Measurements from ENCODE around the gene ATP2B2.
A peak's percentile ranks its signal among the peaks of the same experiment; 100 is the strongest.
"Not testable (repeated sequence)": the region's sequence is repeated elsewhere in the genome, so short reads cannot be mapped to it uniquely, and the experiment has no call there.

The ATP2B2 gene

DNA sequence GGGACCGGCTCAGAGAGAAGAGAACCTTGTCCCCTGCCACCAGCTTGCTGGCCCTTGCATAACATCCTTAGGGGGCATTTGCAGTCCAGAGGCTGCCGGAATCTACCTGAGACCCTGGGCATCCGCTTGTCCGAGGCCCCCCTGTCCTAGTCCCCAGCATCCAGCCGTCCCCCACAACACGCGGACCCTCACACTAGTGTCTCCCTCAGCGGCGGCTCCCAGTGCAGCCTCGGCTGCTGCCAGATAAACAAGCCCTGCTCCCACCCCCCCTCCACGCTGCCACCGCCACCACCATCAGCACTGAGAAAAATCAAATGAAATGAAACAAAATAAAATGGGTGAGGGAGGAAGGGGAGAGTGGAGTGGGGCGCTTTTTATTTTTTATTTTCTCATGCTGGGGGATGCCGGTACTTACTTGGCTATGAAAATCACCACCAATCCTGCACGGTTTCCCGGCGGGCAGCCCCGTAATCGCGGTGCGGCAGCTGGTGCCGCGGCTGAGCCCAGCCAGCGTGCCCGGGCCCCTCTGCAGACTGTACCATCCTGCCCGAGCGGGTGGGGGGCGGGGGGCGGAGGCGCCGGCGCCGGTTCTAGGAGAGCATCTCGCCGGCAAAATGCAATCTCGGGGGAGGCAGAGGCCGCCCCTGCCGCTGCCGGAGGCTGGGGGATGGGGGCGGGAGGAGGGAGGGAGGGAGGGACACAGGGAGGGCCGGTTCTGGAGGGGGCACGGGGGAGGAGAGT lies at the start of gene ATP2B2:
Gene ATP2B2 (minus strand): TSS at position 537 of the 741 bp plus-strand sequence. CDS start 56,043 bp downstream, outside the sequence.
- peak; percentile 82 for DNase-seq

DNA sequence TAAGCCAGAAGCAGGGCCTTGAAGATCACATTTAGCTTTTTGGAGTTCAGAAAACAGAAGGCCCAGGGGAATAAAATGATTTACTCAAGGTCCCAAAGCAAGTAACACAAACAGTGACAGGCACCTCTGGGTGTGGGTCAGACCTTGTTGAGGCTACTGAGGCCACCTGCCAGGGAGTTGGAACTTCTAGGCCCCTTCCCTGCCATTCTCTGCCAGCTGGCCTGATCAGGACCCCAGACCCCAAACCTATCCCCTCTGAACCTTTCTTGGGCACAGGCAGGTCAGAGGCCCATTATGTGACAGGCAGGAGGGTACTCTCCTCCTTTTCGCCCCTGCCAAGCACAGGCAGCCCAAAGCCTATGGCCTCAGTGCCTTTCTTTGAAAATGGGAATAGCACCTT lies 49.4 kb upstream of the ATP2B2 start:
- no peak for DNase-seq

DNA sequence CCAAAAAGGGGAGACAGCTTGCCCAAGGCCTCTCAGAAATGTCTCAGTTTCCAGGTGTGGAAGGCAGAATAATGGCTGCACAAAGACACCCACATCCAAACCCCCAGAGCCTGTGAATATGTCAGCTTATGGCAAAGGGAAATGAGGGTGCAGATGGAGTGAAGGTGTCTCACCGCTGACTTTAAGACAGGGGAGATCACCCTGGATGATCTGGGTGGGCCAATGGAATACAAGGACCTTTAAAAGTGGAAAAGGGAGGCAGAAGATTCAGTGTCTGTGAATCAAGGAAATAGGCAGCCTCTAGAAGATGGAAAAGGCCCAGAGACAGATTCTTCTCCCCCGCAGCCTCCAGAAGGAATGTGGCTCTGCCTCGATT lies 48.8 kb upstream of the ATP2B2 start:
- no peak for DNase-seq

DNA sequence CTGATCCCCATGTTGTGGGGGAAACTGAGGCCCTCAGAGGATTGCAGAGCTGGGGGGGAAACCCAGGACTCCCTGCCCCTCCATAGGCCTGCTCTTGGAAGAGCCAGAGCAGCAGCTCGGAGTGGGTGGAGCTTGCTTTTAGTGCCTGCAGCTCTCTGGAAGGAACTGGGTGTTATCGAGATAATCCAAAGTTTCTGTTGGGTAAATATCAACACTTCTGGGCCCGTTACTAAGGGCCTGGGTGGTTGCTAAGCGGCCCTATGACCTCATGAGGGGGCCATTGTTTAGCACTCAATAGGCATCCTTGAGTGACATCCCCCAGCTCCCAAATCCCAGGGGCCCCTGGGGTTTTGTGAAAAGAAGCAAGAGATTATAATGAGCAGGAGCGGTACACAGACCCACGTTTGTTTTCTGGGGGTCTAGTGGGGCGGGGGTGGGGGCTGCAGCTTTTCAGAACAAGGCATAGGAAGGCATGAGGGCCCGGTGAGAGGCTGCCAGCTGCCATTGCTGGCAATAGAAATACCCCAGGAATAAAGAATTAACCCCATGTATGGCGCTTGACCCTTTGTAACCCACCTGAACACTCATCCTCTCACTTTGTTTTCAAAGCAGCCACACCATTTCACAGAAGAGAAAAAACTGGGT lies 48.3 kb upstream of the ATP2B2 start:
- DNase-seq, result peak; percentile 91

DNA sequence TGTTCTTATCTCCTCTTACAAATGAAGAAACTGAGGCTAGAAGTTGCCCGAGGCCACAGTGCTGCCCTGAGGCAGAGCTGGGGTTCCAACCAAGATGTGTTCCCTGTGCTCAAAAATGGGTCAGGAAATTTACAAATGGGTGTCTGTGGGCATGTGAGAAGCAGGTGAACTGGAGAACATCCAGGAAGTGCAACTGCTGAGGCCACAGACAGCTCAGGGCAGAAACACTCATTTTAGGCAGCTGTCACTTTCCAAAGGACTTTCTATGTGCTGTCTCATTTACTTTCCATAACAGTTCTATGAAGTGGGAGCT lies 47.2 kb upstream of the ATP2B2 start:
- DNase-seq, result no peak

DNA sequence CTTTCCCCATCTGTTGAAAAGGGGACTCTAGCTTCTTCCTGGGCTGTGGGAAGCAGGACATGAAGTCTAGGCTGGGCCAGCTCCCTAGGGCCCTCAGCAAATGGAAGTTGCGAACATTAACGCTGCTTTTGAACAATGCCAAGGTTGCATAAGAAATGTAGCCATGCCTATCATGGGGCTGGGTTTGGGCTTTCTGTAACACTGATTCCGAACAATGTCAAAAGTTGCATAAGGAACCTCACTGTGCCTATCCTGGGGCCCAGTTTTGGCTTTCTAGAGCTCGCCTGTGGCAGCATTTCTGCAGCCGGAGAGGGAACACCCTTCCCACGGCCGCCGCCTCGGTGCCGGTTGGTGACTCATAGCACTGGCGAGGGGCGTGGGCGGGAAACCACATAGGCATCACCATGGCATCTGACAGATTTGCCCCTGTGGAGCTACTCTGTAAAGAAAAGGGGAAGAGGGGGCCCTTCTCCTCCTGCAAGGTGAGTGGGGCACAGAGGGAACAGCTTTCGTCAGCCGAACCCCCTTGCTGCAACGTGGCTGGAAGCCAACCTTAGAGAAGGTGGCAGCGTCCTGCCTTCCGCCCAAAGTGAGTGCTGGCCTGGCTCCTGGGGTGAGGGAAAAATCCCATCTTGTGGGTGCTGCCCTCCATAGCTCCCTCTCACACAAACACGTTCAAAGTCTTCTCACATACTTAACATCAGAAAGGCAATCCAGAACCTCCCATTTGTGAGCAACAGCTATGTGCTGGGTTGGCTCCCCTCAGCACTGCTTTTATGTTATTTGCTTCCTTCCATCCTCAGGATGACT lies 46.6 kb upstream of the ATP2B2 start:
- DNase-seq, result no peak

DNA sequence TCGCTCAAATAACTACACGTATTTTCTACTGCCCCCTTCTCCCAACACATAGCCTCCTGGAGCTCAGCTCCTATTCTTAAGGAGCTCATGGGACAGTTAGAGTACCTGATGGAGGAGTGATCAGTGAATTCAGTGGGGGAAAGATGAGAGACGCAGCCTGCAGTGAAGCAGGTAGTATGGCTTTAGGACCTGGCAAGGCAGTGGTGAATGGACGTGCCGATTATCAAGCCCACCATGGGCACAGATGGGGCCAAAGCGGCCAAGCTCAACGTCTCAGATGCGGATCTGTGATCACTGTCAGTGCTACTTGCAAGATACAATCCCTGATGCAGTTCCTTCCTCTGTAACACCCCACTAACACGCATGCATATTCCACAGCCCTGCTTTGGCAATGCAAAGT lies 45.8 kb upstream of the ATP2B2 start:
- no peak for DNase-seq

DNA sequence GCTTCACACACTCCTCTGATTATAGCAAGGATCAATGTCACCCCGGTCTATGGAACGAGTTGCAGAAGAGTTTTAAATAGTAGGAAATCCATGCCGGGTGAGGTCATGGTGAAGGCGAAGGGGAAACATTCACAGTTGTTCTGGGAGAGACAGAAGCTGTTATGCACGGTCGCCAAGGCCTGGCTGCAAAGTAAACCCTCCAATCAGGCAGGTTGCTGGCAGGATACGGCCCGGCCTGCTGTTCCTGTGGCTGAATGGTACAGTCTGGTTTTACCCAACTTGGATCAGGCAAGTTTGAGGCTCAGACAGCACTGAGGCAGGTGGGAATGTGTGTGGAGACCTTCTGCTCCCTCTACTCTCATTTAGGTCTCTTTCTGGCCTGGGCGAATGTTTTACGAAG lies 45.3 kb upstream of the ATP2B2 start:
- no peak for DNase-seq

DNA sequence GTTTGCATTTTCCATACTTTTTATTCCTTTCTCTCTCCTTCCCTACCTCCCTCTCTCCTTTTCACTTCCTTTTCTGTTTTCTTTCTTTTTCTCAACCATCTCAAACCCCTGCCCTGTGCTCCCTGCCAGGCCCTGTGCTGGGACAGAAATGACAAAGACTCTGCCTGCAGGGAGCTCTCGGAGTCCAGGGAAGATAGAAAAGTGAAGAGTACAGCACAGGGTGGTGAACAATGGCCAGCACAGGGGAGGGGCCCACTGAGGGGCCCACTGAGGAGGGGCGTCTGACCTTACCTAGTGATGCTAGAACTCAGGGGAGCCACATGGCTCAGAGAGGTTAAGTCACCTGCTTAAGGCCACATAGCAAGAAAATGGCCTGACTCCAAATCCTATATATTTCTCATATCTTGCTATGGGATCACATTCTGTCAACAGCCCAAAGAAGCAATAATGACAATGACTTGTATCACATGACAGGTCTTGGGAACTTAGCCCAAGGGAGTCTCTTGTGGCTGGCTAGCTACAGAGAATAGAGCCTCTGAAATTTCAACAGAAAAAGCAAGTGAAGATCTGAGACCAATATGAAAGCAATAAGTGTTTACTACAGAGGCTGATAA lies 44.3 kb upstream of the ATP2B2 start:
- no peak for DNase-seq

DNA sequence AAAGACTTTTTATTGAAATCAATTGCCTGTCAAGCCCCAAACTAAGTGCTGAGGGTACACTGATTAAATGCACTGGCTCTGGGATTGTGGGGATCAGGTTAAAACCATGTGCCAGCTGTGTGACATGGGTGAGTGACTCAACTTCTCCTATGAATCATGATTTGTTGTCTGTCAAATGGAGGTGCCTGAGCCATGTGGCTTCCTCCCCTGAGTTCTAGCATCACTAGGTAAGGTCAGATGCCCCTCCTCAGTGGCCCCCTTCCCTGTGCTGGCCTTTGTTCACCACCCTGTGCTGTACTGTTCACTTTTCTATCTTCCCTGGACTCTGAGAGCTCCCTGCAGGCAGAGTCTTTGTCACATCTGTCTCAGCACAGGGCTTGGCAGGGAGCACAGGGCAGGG lies 43.6 kb upstream of the ATP2B2 start:
- DNase-seq, result no peak

DNA sequence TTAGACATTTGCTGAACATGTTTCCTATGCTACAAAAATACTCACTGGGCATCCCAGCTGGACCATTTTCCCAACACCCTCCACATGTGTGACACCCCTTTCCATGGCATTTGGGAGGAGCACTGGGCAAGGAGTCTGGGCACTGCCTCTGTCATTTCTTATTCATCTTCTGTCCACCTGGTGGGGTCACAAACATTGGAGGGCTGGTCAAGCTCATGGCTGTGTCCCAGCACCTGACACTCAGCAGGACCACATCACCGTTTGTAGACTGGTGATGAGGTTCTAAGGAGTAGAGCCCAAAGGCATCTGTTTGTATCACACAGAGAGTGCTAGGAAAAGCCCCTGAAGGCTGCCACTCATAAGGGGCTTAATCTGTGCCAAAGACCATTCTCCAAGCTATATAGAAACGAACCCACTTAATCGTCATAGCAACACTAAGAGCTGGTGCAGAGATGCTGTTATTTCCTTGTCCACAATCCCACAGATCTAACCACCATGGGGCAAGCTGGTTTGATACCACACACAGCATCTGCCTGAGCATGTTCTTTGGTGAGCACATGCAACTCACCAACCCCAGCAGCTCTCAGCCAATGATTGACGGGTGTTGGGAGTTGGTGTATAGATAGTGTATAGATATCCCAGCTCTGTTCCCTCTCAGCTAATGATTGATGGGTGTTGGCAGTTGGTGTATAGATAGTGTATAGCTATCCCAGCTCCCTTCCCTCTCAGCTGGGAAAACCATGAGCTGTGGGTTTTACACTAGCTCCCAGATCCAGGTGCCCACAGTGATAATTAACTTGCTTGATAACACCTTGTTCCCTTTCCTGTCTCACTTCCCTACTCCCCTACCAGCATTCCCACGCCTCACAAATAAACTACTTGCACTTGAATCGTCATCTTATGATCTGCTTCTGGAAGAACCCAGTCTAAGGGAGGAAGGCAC lies 42.7 kb upstream of the ATP2B2 start:
- DNase-seq, result peak; percentile 22

DNA sequence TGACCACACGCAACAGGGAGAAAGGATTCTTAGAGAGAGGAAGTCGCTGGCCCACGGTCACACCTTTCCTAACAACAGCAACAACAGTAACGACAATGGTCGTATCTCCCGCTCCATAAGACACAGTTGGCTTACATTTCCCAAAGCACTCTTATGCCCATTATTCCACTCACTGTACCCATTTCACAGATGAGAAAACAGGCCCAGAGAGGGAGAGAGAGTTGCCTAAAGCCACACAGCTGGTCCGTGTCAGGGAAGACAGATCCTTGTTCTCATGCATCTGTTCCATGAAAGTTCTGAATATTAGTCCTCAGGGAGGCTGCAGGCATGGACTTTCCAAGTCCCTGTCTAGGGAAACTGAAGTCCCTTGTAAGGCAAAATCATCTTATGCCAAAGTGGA lies 42.0 kb upstream of the ATP2B2 start:
- no peak for DNase-seq

DNA sequence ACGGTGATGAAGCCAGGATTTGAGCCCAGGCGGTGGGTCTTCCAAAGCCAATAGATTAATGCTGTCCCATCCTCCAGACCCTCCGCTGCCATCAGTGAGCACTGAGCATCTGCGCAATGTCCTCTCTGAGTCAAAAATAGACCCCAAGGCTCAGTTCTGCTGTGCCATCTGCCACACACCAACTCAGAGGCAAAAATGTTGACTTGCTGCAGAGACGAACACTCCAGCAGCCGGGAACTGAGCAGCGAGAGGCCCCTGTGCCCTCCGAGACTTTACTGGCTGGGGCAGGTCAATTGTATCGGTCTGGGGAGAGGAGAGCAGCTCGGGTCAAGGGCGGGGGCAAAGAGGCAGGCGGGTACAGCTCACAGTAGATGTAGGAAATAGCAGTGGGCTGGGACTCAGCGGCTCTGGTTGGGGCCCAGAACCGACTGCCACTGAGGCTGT lies 41.5 kb upstream of the ATP2B2 start:
- no peak for DNase-seq

DNA sequence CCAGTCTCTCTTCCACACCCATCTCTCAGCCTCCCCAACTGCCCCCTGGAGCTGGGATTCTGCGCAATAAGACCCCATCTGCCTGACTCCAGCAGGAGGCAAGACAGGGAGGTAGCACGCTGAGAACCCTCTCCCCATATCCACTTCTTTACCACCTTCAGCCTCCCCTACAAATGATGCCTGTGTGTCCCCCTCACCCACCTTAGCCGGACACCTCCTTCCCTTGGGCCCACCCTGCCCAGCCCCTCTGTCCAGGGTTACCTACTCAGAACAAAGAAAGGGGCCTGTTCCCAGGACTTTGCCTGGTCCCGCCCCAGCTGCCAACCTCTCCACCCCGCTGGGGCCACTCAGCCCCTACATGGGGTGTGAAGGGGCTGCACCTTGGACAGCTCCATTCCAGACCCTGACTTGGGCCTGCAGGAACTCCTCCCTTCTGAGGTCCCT lies 40.8 kb upstream of the ATP2B2 start:
- no peak for DNase-seq

DNA sequence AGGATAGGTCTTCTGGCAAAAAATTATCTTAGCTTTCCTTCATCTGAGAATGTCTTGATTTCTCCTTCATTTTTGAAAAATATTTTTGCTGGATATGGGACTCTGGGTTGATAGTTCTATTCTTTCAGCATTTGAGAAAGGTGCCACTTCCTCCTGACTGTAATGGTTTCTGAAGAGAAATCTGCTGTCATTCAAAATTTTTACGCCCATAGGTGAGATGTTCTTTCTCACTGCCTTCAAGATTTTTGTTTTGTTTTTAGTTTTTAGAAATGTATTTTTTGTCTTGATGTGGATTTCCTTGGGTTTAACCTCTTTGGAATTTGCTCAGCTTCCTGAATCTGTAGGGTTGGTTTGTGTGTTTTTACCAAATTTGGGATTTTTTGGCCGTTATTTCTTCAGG lies 37.1 kb upstream of the ATP2B2 start:
- no peak for DNase-seq

DNA sequence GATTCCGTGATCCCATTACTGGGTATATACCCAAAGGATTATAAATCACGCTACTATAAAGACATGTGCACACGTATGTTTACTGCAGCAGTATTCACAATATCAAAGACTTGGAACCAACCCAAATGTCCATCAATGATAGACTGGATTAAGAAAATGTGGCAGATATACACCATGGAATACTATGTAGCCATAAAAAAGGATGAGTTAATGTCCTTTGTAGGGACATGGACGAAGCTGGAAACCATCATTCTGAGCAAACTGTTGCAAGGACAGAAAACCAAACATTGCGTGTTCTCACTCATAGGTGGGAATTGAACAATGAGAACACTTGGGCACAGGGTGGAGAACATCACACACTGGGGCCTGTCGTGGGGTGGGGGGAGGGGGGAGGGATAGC lies 35.0 kb upstream of the ATP2B2 start:
- not testable (repeated sequence) for DNase-seq

DNA sequence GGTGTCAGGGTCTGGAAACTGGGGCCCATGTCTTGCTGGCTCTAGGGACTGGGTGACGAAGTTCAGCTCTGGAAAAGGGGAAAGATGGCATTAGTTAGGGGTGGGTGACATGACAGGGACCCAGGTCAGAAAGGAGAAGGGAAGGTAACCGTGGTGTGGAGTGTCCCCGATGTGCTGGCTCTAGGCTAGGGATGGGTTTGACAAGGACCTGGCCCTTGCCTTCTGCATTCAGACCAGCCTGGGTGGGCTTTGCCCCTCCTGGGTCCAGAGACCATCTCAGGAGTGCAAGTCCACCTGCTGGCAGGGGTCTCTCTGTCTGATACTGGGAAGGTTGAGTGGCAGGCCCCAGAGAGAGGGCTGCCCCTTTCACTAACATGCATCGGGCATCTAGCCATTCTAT lies 28.7 kb upstream of the ATP2B2 start:
- no peak for DNase-seq

DNA sequence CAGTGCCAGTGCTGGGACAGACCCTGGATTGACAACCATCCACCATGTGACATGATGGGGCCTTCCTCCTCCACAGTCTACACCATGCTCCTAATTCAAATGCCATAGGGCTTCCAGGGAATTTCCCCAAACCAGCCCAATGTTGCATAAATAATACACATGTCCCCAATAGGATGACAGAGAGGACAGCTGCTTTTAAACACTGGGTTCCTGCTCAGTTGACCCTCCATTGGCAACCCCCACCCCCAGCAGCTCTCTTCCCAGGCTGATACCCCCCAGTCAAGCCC lies 28.3 kb upstream of the ATP2B2 start:
- no peak for DNase-seq

DNA sequence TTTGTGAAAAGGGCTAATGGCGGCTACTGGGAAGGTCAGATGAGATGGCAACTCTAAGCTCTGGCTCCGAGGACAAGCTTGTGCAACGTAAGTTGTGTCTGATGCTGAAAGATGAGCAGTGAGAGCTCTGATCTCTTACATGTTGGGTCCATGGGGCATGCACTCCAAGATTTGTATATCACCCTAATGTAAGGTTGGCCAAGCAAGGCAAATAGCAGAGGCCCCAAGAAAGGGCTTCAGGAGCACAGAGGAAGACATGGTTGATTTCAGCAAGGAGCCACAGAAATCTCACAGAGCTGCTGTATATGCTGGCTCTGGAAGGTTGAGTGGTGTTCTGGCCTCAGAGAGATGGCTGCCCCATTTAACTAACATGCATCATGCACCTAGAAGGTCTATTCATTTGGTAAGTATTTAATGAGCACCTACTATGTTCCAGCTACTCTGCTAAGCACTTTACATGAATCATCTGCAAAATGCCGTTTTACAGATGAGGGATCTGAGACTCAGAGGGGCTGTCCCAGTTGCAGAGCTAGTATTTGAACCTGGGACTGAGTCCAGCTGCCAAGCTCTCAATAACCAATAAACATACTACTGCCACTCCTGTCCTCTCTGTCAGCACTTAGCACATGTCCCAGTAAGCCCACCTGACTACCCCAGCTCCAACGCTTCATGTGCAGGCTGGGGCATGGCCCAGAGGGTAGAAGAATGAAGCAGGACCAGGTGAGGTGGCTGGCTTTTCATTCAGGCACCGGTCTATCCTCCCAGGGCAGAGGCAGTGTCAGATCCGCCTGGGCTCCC lies 27.8 kb upstream of the ATP2B2 start:
- DNase-seq, result no peak

DNA sequence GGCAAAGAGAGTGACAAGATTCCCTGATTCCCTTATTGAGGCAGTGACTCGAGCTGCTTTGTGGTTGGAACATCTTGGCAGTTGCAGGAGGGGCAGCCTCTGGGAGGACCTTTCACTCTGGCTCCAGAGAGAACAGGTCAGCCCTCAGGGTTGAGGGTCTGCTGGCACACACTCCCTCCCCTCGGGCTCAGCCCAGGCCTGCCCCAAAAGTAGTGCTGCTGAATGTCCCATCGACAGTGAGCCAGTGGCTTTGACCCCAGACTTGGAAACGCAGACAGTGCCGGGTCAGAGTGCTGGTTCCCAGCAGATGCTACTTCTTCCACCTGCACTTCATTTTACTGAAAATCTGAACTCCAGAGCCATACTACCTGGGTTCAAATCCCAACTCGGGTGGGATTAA lies 25.6 kb upstream of the ATP2B2 start:
- no peak for DNase-seq

DNA sequence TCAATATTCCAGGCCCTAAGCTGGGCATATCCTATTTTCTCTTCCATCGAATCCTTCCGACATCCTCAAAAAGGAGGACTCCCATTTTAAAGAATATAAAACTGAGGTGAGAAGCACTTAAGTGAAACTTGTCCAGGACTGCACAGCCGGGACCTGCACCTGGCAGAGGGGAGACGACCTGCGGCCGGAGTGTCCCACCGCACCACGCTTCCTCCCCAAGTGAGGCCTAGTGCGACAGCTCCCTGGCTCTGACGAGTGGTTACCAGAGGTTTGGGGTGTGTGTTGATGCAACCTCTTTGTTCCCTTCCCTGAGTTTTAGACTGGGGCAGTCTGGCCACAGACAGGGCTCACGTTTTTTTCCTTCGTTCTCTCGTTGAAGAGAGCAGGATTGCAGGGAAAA lies 24.9 kb upstream of the ATP2B2 start:
- DNase-seq, result no peak

DNA sequence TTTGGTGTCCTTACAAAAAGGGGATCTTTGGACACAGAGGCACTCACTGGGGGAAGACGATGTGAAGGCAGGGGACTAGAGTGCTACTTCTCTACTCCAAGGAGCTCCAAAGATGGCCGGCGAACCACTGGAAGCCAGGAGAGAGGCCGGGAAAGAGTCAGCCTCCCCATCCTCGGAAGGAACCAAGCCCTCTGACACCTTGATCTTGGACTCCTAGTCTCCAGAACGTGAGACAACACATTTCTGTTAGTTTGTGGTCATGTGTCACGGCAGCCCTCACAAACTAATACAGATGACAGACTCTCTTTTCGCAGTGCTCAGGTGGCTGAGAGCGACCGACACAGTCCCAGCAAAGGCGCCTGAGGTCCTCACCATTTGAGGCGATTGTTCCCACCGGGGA lies 24.4 kb upstream of the ATP2B2 start:
- no peak for DNase-seq

Measured in eye (tissue), 1 donor.